H1 (cell line): ENCODE data around the gene NEURL1. TPM values are rescaled to one million over a fixed set of nuclear protein-coding genes. Genes with fewer than 3 reads are reported as not detected.

ENCODE experiments used
- CHD7 ChIP-seq: fragments of 300-600 bp; sonication (generic); IDR thresholded peaks from 2 replicates; pipeline ENCODE4 v1.7.1; 2012; ENCODE audit warnings: low read length, moderate library complexity, mild to moderate bottlenecking, inconsistent platforms; ENCODE audit not compliant: insufficient replicate concordance
- JUND ChIP-seq: IDR thresholded peaks from 2 replicates; pipeline ENCODE4 v1.6.1; 2011; ENCODE audit warnings: mild to moderate bottlenecking, improper control_type of control experiment, low read length
- KDM1A ChIP-seq: fragments of 200-600, 300-600 bp; sonication (generic); IDR thresholded peaks from 2 replicates; pipeline ENCODE4 v1.7.1; 2016; ENCODE audit warnings: mild to moderate bottlenecking, low read length, borderline replicate concordance
- PHF8 ChIP-seq: fragments of 200-600 bp; sonication (generic); conservative IDR thresholded peaks from 2 replicates; pipeline ENCODE4 v1.7.1; 2012; ENCODE audit warnings: low read depth, mild to moderate bottlenecking, inconsistent platforms, low read length, moderate library complexity
- RAD21 ChIP-seq, 2 experiments: IDR thresholded peaks in 1 of 2; conservative IDR thresholded peaks in 1 of 2; 2 replicates each; pipeline ENCODE4 v1.6.1; 2011; ENCODE audit warnings: low read depth in 2 of 2, low read length in 2 of 2, improper control_type of control experiment in 1 of 2, inconsistent platforms in 1 of 2, mild to moderate bottlenecking in 1 of 2, moderate library complexity in 1 of 2
- RBBP5 ChIP-seq: IDR thresholded peaks from 2 replicates; pipeline ENCODE4 v1.7.1; 2012; ENCODE audit warnings: low read depth, mild to moderate bottlenecking, inconsistent platforms, low read length, moderate library complexity, borderline replicate concordance
- RXRA ChIP-seq: IDR thresholded peaks from 2 replicates; pipeline ENCODE4 v1.6.1; 2011; ENCODE audit warnings: low read depth, mild to moderate bottlenecking, low read length, moderate library complexity; ENCODE audit not compliant: insufficient read depth
- TAF7 ChIP-seq: optimal IDR thresholded peaks from 2 replicates; pipeline ENCODE3; 2011; ENCODE audit warnings: low read depth, mild to moderate bottlenecking, inconsistent platforms, low read length, moderate library complexity, borderline replicate concordance
- TEAD4 ChIP-seq: IDR thresholded peaks from 2 replicates; pipeline ENCODE4 v1.6.1; 2012; ENCODE audit warnings: low read depth, low read length, inconsistent platforms, mixed read lengths
- polyA plus RNA-seq, 7 experiments: library from polyadenylated mRNA; depleted of rRNA in 3 of 7; stranded (reverse) in 5 of 7; unstranded in 2 of 7; fragments of >200 nt in 5 of 7; fragments of 200-250 nt in 2 of 7; gene quantifications; 1 replicate in 5 of 7; 2 replicates in 1 of 7; 4 replicates in 1 of 7; pipeline versions ENCODE4 v1.2.1 to v1.2.3, GENCODE V29; 2011 to 2013; ENCODE audit warnings: missing spikeins in 2 of 7, mixed read lengths in 2 of 7
- total RNA-seq: library from RNA; stranded (reverse); fragmentation: NEBNext Ultra II Directional; extraction: Animal tissue kit (Norgen Biotek cat#: 25700); gene quantifications from 2 replicates; pipeline ENCODE4 v1.2.1, GENCODE V29; 2021

NEURL1 gene
- total and polyA plus RNA-seq, 2 of the 8 experiments (the other 6 are each of a cell fraction or from before 2014, with no cell fraction given): 0.54 to 0.58 TPM

DNA sequence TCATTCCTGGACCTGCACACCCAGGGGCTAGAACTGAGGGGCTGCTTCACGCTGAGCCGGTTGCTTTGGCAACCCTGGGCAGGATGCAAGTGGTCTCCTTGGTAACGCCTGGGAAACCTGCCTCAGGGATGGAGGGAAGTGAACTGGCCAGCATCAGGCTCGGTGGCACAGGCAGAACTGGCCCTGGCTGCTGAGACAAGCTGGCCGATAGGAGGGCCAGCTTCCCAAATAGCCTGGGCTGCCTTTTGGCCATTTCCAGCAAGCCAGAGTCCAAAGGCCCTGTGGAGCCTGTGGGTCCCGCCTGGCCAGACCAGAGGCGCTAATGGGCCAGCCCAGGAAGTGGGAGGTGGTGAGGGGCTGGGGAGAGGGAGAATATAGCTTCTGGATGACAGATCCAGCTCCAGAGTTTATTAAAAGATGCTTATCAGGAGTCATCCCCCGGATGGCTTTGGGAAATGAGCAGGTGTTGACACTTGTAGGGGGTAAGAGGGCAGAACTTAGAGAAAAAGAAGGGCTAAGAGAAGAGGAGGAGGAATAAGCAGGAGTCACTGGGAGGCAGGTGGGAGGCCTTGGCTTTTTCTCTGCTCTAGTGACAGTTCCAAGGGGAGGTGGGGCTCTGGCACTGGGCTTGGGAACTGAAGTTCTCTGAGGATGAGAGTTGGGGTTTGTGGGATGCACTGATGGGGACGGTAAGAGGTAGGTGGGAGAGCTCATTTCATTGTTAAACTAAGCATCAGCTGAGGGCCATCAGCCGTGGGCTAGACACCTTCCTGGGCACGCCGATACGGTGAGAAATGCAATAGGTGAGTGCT lies 9.6 kb downstream of the NEURL1 start (continued):
- TF ChIP-seq CHD7: no peak
- TF ChIP-seq RAD21 (IDR thresholded peaks at IDR 0.05 in 1 of 2, conservative IDR thresholded peaks at IDR 0.05 in 1 of 2; ENCODE audit: low read depth in 2 of 2, low read length in 2 of 2): no peak
- TF ChIP-seq JUND: no peak
- no peak for TF ChIP-seq RBBP5
- no peak for TF ChIP-seq KDM1A
- no peak for TF ChIP-seq TEAD4
- TF ChIP-seq PHF8: no peak
- no peak for TF ChIP-seq TAF7
- TF ChIP-seq RXRA: no peak
